Heart left ventricle (tissue), 16 donors: ENCODE results near the gene IFFO2. TPM values are rescaled to one million over a fixed set of nuclear protein-coding genes. Genes with fewer than 3 reads are reported as not detected.
A peak's percentile ranks its signal among the peaks of the same experiment; 100 is the strongest.

Source experiments
- ATAC-seq, 4 donors: fragments of 200-7000 bp; cut with Tn5 transposase; one replicate each; pipeline ENCODE4 v1.9.1; 2020 to 2022; ENCODE audit warnings: moderate library complexity in 4 of 4, mild to moderate bottlenecking in 3 of 4, moderate number of reproducible peaks in 1 of 4
- DNase-seq, 5 donors: peaks; one replicate each; pipeline ENCODE4 v3.0.0-alpha.2; 2020
- H3K27ac ChIP-seq, 12 donors: fragments of 200-600 bp; sonication (generic) in 4 of 12; one replicate each; pipeline versions ENCODE4 v1.5.0 to v1.8.0; 2016 to 2022; ENCODE audit warnings: mild to moderate bottlenecking in 2 of 12
- H3K27me3 ChIP-seq, 9 donors: fragments of 200-600 bp; sonication (generic) in 2 of 9; one replicate each; pipeline versions ENCODE4 v1.5.1 to v1.8.0; 2016 to 2022; ENCODE audit warnings: mild to moderate bottlenecking in 3 of 9
- H3K36me3 ChIP-seq, 9 donors: fragments of 200-600 bp; sonication (generic) in 2 of 9; one replicate each; pipeline versions ENCODE4 v1.5.0 to v1.8.0; 2018 to 2022; ENCODE audit warnings: mild to moderate bottlenecking in 2 of 9
- H3K4me1 ChIP-seq, 12 donors: fragments of 200-600 bp; sonication (generic) in 4 of 12; one replicate each; pipeline versions ENCODE4 v1.5.0 to v1.8.0; 2016 to 2022; ENCODE audit warnings: mild to moderate bottlenecking in 3 of 12
- H3K4me3 ChIP-seq, 12 donors: fragments of 200-600 bp; sonication (generic) in 4 of 12; one replicate each; pipeline versions ENCODE4 v1.5.0 to v1.8.0; 2017 to 2022; ENCODE audit warnings: mild to moderate bottlenecking in 9 of 12, moderate library complexity in 4 of 12
- H3K9me3 ChIP-seq, 12 donors: fragments of 200-600 bp; sonication (generic) in 4 of 12; one replicate each; pipeline versions ENCODE4 v1.5.0 to v1.8.0; 2016 to 2022; ENCODE audit warnings: mild to moderate bottlenecking in 1 of 12
- POLR2A ChIP-seq, 2 donors: fragments of 450-650 bp; IDR thresholded peaks; one replicate each; pipeline ENCODE4 v1.6.1; 2017; ENCODE audit warnings: antibody characterized with exemption in 2 of 2, mild to moderate bottlenecking in 2 of 2, moderate library complexity in 2 of 2
- WGBS, 4 donors: extraction: QIAGEN DNeasy Blood & Tissue Kit in 2 of 4; methylation state at CpG; one replicate each; pipeline versions ENCODE4 v1.1.5 to v1.1.7; 2013 to 2018; 5-methylcytosine and 5-hydroxymethylcytosine counted together
- intact Hi-C, 10 donors: fragments of 100-400 bp; cut with DNase I; formaldehyde crosslinking; loops; one replicate each; pipeline versions ENCODE4 v1.11.1 to v1.14.2; 2022
- polyA plus RNA-seq, 2 donors: library from polyadenylated mRNA; stranded (reverse); fragments of 200-250 nt; gene quantifications; one replicate each; pipeline ENCODE4 v1.2.3, GENCODE V29; 2013
- total RNA-seq, 9 donors: library from RNA; depleted of rRNA in 2 of 9; stranded (reverse); fragments of >200 nt in 2 of 9; fragmentation: NEBNext Ultra II Directional in 3 of 9; extraction: Animal tissue kit (Norgen Biotek cat#: 25700) in 3 of 9; gene quantifications; one replicate each; pipeline versions ENCODE4 v1.1.0 to v1.2.4, GENCODE V29; 2016 to 2023
- TF ChIP-seq, protein P1 (sequence below), 12 donors: fragments of 200-600 bp; sonication (generic) in 4 of 12; IDR thresholded peaks; one replicate each; pipeline versions ENCODE4 v1.5.0 to v1.8.0; 2018 to 2022; ENCODE audit warnings: antibody characterized with exemption in 12 of 12, mild to moderate bottlenecking in 5 of 12
- donor health status: ischemic (EF 13 %, LVEDD 7.1; RV severe dilation, severe dysfunction).
- donor health status: healthy with polysubstance abuse.
- donor health status: DM: no; HTN: yes; CAD: no.
- donor health status: DM: no; HTN: no; CAD: no.
- donor health status: ischemic (EF 25% LVEDD 6.9; RV normal size, moderate dysfunction).
- donor health status: ischemic (EF 25% LVEDD 5.7; RV mildly dilated, moderate dysfunction).
- donor health status: healthy.
- donor health status: DM: yes; HTN: yes; CAD: no.
- donor health status: ischemic (EF 35%, LVEDD 5.7; RV mildly dilated, moderate dysfunction).
- donor health status: nonischemic (EF 11% LVEDD 7.7; RV severe dilation, severe dysfunction).
- donor health status: DM: yes; HTN: yes; CAD: no.
- donor health status: PGD.
- donor health status: ischemic (EF 29% LVEDD 5.4; RV normal size, mild dysfunction).
- donor health status: nonischemic (EF 23%, LVEDD 6.1; RV moderate dilation, normal function).

The IFFO2 gene
- total and polyA plus RNA-seq, 11 donors, result 2.5 to 9.0 (median 4.9) TPM

DNA sequence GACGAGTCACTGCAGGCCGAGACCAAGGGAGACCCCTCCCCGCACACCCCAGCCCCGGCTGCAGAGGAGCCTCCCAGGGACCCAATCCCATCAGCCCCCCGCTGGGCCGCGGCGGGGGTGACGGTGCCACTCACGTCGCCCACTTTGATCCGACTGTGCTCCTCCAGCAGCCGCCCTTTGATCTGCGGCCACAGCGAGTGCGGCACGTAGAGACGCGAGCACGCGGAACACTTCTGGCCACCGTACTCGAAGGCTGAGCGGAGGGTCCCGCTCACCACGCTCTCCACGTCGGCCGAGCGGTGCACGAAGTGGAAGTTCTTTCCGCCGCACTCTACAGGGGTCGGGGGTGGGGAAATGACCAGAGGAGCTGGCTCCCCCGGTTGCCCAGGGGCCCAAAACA, 79.2 kb downstream of the IFFO2 start:
- no peak overlapping the region for H3K4me3 ChIP-seq
- WGBS, 4 donors, result 92 to 93% (median 93%) methylated on average over 5 to 35 of the region's 35 CpGs
- ATAC-seq, result no peak
- H3K27ac ChIP-seq, result no peak overlapping the region
- H3K4me1 ChIP-seq, result peaks cover 0 to 8% (median 0%) of the 10 kb centered on the region in 12 donors
- DNase-seq, result no peak
- peaks cover 0 to 26% (median 0%) of the 10 kb centered on the region in 9 donors for H3K36me3 ChIP-seq
- TF ChIP-seq, protein P1, sequence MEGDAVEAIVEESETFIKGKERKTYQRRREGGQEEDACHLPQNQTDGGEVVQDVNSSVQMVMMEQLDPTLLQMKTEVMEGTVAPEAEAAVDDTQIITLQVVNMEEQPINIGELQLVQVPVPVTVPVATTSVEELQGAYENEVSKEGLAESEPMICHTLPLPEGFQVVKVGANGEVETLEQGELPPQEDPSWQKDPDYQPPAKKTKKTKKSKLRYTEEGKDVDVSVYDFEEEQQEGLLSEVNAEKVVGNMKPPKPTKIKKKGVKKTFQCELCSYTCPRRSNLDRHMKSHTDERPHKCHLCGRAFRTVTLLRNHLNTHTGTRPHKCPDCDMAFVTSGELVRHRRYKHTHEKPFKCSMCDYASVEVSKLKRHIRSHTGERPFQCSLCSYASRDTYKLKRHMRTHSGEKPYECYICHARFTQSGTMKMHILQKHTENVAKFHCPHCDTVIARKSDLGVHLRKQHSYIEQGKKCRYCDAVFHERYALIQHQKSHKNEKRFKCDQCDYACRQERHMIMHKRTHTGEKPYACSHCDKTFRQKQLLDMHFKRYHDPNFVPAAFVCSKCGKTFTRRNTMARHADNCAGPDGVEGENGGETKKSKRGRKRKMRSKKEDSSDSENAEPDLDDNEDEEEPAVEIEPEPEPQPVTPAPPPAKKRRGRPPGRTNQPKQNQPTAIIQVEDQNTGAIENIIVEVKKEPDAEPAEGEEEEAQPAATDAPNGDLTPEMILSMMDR (IDR thresholded peaks at IDR 0.05), result no peak
- no peak for TF ChIP-seq POLR2A (IDR thresholded peaks at IDR 0.05)
- intact Hi-C loops, result loop anchor here in 3 of 10 donors (5.0 kb wide), 1 partner anchor 280 kb away; no protein-coding TSS in a partner anchor
- no peaks in the 10 kb centered on the region for H3K27me3 ChIP-seq
- H3K9me3 ChIP-seq, result no peaks in the 10 kb centered on the region

DNA sequence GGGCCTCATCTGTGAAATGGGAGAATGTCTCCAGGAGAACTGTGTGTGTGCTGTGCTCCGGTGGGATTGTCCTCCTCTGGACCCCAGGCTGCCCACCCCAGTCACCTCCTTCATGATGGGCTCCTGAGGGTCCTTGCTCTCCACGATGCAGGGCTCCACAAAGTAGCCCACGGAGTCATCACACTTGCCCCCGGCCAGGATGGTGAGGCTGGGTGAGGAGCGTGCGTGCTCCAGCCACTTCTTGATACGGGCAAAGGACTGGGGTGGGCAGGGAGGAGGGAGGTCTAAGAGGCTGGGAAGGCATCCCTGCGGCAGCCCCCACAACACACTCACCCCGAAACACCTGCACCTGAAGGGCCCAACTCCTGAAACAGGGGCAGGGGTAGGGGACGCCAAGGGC, 80.3 kb downstream of the IFFO2 start:
- H3K27me3 ChIP-seq, result no peaks in the 10 kb centered on the region
- no peak overlapping the region for H3K27ac ChIP-seq
- H3K9me3 ChIP-seq, result no peaks in the 10 kb centered on the region
- no peak for TF ChIP-seq POLR2A (IDR thresholded peaks at IDR 0.05)
- TF ChIP-seq, protein P1 (IDR thresholded peaks at IDR 0.05), result no peak
- ATAC-seq (no peak), DNase-seq (no peak)
- no peak overlapping the region for H3K4me3 ChIP-seq
- WGBS, 4 donors, result 91 to 96% (median 94%) methylated on average over 8 to 10 of the region's 10 CpGs
- peaks cover 0 to 8% (median 0%) of the 10 kb centered on the region in 12 donors for H3K4me1 ChIP-seq
- H3K36me3 ChIP-seq, result peaks cover 0 to 23% (median 0%) of the 10 kb centered on the region in 9 donors
- intact Hi-C loops, result loop anchor here in 3 of 10 donors (5.0 kb wide), 1 partner anchor 279 kb away; no protein-coding TSS in a partner anchor

DNA sequence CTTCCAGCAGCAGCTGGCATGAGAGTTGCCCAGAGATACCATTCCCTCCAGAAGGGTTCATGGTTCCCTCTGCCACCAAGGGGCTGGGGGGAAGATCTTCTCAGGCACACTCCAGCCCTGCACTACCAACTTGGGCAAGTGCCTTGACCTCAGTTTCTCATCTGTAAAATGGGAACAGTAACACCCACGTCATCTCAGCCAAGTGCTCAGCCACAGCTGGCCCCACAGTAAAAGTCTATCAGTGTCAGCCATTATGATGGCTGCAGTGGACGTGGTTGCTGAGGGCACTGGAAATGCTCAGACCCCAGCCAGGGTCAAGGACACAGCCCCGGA, 80.7 kb downstream of the IFFO2 start:
- DNase-seq (no peak), ATAC-seq (no peak)
- intact Hi-C loops, result loop anchor here in 9 of 10 donors (1.0 to 5.0 kb wide), 5 partner anchors 13 to 279 kb away; no protein-coding TSS in a partner anchor
- Histone ChIP-seq H3K4me1 (peaks cover 0 to 8% (median 0%) of the 10 kb centered on the region in 12 donors), H3K36me3 (peaks cover 0 to 19% (median 0%) of the 10 kb centered on the region in 9 donors), H3K9me3 (no peaks in the 10 kb centered on the region), H3K27ac (no peak overlapping the region), H3K27me3 (no peaks in the 10 kb centered on the region), H3K4me3 (no peak overlapping the region)
- TF ChIP-seq, protein P1 (IDR thresholded peaks at IDR 0.05), result no peak
- no peak for TF ChIP-seq POLR2A (IDR thresholded peaks at IDR 0.05)
- WGBS, 4 donors, result 85 to 99% (median 92%) methylated on average over 3 of the region's 3 CpGs

DNA sequence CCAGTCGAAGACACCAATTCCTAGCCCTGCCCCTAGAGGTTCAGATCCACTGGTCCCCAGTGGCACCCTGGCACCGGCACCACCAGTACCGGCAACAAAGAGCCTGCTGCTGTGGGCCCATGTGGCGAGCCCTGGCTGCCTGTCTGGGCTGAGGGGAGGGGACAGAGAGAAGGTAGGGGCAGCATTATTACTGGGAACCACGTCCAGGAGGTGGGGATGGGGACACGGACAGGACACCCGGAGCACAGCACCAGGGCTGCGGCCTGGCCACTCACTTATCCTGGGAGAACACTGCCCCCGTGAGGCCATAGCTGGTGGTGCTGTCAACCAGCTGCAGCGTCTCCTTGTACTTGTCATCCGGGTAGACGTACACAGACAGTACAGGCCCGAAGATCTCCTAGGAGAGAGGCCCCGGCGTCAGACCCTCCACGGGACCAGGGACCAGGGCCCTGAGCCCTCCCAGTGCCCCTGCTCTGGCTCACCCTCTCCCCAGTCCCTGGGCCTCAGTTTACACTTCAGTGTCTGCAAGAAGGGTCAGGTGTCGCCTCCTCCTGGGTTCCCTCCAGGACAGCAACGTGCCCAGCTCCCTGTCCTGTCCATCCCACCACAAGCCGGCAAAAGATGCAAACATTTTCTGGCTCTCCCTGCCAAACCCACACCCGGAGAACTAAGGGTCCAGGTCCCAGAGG, 81.2 kb downstream of the IFFO2 start:
- intact Hi-C loops, result loop anchor here in 9 of 10 donors (1.0 to 5.0 kb wide), 5 partner anchors 13 to 278 kb away; no protein-coding TSS in a partner anchor
- H3K4me1 ChIP-seq, result peaks cover 0 to 8% (median 0%) of the 10 kb centered on the region in 12 donors
- DNase-seq (peak; percentile 56 to 88 (median 81)), ATAC-seq (peak; percentile 47 to 86 (median 73))
- no peak for TF ChIP-seq POLR2A (IDR thresholded peaks at IDR 0.05)
- TF ChIP-seq, protein P1 (IDR thresholded peaks at IDR 0.05), result peak; percentile 72 to 90 (median 84)
- H3K27me3 ChIP-seq, result no peaks in the 10 kb centered on the region
- no peak overlapping the region for H3K4me3 ChIP-seq
- H3K27ac ChIP-seq, result no peak overlapping the region
- H3K36me3 ChIP-seq, result peaks cover 0 to 19% (median 0%) of the 10 kb centered on the region in 9 donors
- WGBS, 4 donors, result 43 to 60% (median 45%) methylated on average over 14 to 20 of the region's 20 CpGs
- no peaks in the 10 kb centered on the region for H3K9me3 ChIP-seq
